Urothelium cell line (cell line): ENCODE results near the gene SSX2IP.
A peak's percentile ranks its signal among the peaks of the same experiment; 100 is the strongest.
"Not testable (repeated sequence)": the region's sequence is repeated elsewhere in the genome, so short reads cannot be mapped to it uniquely, and the experiment has no call there.

Source experiments
- DNase-seq: peaks from one replicate; pipeline ENCODE4 v3.0.0; 2011; ENCODE audit warnings: low spot score, mixed read lengths
- FAIRE-seq: peaks from 2 replicates; lab custom pipeline; 2011; peaks lifted over from hg19 to GRCh38; lab: Jason Lieb, UNC

The SSX2IP gene, protein sequence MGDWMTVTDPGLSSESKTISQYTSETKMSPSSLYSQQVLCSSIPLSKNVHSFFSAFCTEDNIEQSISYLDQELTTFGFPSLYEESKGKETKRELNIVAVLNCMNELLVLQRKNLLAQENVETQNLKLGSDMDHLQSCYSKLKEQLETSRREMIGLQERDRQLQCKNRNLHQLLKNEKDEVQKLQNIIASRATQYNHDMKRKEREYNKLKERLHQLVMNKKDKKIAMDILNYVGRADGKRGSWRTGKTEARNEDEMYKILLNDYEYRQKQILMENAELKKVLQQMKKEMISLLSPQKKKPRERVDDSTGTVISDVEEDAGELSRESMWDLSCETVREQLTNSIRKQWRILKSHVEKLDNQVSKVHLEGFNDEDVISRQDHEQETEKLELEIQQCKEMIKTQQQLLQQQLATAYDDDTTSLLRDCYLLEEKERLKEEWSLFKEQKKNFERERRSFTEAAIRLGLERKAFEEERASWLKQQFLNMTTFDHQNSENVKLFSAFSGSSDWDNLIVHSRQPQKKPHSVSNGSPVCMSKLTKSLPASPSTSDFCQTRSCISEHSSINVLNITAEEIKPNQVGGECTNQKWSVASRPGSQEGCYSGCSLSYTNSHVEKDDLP

DNA sequence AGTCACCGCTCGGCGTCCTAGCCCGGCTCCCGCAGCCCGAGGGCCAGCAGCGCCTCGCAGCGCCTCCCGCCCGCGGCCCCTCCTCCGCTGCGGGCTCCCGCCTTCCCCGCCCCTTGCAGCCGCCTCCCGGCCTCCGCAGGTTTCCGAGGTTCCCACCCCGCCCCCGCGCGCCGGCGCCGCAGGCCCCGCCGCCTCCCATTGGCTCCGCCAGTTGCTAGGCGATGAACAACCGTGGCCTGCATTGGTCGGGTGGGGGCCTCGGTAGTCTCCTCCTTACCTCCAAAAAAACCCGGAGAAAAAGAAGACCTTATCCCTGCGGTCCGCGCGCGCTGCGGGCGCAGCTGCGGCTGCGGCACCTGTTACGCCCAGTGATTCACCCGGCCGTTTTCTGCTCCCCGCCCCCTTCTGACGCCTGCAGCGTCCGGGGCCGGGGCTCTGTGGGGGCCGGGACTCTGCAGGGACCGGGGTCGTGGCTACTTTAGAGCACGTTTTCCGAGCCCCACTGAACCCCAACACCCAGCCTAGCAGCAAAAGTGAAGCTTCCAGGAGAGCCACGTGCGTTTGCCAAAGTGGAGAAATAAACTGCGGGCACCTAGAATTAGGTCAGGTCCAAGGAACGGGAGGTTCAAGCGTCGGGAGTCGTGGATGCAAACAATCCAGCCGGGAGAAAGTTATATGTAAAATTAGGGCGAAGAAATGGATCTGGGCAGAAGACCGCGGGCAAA is at the start of gene SSX2IP:
Gene SSX2IP (minus strand): TSS at position 65 of the 725 bp plus-strand sequence. CDS start 19,242 bp downstream, outside the sequence.
- FAIRE-seq (no peak), DNase-seq (peak; percentile 98)

DNA sequence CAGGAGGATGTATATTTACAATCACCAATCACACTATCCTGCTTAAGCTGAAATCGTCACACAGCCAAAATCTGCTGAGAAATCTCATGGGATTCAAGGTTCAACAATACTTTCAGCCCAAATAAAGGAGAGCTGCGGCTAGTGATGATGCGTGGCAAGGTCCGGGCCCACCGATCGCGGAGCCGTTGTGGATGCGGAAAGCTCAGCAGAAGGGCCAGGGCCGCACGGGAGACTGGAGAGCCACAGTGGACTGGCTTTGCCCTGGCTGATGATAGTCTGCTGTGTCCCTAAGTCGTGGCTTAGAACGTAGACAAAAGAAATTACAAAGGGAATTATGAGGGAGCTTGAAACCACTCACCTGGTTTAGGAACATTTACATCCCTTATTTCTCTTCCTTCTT is 48.0 kb upstream of the SSX2IP start:
- no peak for DNase-seq
- FAIRE-seq: no peak

DNA sequence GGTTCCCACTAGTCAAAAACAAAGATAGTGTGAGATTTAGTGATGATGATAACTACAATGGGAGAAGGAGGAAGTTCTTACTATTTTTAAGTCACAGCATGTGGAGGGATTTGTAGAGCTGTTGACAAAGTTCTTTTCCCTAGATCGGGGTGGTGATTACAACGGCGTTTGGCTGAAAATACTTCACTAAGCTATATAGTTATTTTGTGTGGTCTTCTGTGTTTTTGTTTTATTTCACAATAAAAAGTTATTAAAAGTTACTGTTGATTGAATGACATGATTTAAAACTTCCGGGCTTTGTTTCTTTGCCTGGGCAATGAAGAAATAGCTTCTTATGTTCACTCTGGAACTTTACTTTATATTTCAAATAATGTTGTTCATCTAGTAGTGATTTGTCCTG is 47.3 kb upstream of the SSX2IP start:
- DNase-seq: no peak
- no peak for FAIRE-seq

DNA sequence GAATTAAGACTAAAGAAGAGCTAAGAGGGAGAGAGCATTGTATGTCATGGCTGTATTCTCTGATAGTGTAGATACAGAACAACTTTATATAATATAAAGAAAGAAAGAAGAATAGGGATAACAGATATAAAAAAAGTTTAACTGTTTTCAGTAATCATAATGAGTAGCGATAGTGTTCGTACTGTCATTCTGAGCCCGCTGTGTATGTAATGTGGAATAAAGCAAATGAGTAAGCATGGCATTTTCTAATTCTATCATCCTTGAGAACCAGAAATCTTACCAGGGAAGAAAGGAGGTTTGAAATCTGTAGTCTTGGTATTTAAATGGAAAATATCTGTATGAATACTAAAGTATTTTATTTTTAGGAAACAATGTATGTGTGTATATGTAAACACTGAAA is 46.7 kb upstream of the SSX2IP start:
- no peak for FAIRE-seq
- no peak for DNase-seq

DNA sequence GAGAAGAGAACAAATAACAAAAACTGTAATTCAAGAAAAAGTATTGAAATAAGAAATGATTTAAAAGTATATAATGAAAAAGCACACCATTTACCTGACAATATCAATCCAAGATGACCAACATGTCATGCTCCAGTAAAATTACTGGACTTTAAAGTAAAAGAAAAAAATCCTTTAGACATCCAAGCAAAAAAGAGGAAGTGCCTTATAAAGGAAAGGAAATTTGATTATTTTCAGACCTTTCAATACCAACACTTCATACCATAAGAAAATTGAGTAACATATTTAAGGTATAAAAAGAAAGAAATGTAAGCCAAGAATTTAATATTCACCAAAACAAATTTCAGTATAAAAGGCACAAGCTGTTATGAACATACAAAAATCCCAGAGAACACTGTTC is 46.2 kb upstream of the SSX2IP start:
- DNase-seq (no peak), FAIRE-seq (no peak)

DNA sequence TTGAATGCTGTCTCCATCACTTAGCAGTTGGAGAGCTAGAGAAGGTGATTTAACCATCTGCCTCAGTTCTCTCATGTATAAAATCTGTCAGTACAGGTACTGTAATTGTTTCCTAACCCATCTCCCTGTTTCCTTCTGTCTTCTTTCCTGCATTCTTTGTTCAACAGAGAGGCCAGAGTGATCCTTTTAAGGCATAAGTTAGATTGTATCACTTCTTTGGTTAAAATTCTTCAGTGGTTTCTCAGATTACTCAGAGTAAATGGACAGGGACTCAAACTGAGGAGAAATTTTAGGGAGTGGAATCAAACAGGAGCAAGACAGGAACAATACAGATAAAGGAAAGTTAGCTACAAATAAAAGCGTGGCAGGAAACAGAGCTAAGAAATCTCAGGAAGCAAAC is 45.2 kb upstream of the SSX2IP start:
- DNase-seq: no peak
- no peak for FAIRE-seq

DNA sequence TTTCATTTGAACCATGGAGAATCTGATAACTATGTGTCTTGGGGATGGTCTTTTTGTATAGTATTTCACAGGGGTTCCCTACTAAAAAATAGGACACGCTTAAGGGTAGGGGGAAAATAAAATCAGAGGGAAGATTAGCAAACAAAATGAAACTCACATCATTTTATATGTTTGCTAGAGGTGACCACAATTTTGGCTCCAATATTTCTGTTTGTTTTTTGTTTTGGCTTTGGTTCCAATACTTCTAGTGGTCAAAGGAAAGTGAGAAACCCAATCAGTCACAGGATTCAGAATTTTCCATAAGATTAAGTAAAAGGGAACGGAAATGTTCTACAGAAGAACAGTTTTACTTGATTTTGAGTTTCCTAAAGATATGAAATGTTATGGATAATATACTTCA is 42.3 kb upstream of the SSX2IP start:
- no peak for FAIRE-seq
- DNase-seq: no peak

DNA sequence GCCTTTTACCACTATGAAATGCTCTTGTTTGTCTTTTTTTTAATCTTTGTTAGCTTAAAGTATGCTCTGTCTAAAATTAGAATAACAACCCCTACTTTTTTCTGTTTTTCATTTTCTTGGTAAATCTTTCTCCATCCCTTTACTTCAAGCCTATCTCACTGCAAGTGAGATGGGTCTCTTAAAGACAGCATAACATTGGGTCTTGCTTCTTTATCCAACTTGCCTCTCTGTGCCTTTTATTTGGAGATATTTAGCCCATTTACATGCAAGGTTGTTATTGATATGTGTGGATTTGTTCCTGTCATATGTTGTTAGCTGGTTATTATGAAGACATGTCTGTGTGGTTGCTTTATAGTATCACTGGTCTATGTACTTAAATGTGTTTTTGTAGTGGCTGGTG is 41.3 kb upstream of the SSX2IP start:
- no peak for FAIRE-seq
- no peak for DNase-seq

DNA sequence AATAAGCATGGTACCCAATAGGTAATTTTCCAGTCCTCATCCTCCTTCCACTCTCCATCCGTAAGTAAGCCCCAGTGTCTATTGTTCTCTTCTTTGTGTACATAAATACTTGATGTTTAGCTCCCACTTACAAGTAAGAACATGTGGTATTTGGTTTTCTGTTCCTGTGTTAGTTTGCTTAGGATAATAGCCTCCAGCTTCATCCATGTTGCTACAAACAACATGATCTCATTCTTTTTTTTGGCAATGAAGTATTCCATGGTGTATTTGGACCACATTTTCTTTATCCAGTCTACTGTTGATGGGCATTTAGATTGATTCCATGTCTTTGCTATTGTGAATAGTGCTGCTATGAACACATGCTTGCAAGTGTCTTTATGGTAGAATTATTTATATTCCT is 37.5 kb upstream of the SSX2IP start:
- not testable (repeated sequence) for FAIRE-seq, DNase-seq

DNA sequence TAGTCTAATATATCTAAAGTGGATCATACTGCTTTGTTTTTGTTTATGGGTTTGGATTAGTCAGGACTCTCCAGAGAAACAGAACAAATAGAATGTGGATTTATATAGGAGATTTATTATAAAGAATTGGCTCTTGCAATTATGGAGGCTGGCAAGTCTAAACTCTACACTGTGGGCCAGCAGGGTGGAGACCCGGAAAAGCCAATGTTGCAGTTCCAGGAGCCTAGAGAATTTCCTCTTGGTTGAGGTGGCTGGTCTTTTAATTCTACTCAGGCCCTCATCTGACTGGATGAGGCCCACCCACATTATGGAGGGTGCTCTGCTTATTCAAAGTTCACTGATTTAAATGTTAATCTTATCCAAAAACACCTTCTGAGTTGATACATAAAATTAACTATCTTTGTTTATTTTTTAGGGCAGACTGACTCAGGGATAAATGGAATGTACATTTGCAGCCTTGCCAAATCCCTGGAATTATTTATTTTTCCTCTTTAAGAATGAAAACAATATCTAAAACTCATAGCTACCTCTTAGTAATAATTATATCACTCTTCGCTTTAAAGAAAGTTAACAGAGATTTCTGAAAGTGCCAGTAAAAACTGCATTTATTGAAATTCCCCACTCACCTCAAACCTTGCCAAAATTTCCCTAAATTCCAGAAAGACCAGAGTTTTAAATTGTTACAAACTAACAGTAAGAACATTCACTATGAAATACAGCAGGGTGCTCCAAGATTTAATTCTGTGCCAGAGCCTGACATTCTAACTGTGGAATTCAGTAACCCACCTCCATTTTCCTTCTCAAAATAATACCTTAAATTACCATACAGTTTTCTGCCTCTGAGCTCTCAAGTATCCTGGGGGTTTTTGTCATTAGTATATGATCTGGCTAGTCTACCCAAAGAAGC is 36.6 kb upstream of the SSX2IP start:
- DNase-seq: no peak
- no peak for FAIRE-seq

DNA sequence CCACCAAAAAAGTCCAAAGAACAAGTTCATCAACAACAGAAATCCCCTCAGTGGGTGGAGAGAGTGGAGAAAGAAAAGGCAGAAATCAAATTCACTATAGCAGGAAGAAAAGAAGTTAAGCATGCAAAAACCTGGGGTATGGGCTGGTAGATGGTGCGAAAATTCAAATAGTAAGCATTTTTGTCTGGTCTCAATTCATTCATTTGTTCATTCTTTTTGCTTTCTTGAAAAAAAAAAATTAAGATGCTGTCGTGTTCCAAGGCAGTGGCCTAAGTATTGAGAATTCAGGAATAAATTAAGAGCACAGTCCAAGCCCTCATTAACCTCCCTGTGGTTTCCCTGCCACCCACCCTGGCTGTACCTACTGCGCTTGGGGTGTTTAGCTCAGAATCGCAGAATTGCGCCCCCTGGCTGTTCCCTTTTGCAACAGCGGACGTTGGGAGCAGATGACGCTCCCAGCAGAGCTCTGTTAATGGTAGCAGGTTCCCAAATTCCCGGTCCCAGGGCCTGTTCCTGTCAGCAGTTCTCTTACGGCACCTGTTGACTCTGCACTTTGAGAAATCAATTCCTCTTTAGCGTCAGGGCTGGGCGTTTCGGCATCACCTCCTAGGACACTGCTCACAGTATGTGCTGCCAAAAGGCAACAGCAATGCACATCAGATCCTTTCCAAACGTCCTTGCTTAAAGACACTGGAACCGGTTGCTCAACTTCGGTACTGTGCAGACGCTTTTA is 34.0 kb upstream of the SSX2IP start:
- peak; percentile 12 for DNase-seq
- no peak for FAIRE-seq

DNA sequence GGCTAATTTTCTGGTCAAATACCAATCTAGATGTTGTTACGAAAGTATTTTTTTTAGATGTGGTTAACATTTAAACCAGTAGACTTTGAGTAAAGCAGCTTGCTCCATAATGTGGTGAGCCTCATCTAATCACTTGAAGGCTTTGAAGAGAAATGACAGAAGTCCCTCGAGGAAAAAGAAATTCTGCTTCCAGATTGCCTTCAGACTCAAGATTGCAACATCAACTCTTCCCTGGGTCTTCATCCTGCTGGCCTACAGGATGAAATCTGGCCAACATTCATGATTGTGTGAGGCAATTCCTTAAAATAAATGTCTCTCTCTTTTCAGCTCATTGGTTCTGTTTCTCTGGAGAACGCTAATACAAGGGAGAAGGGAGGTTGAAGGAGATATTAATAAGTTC is 32.5 kb upstream of the SSX2IP start:
- FAIRE-seq: no peak

DNA sequence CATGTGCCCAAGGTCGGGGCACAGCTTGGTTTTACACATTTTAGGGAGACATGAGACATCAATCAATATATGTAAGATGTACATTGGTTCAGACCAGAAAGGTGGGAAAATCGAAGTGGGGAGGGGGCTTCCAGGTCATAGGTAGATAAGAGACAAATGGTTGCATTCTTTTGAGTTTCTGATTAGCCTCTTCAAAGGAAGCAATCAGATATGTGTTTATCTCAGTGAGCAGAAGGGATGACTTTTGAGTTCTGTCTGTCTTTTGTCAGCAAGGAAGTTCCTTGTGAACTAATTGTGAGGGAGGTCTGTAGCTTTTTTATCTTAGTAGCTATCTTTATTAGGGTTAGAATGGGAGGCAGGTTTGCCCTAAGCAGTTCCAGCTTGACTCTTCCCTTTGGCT is 31.6 kb upstream of the SSX2IP start:
- not testable (repeated sequence) for FAIRE-seq, DNase-seq

More for the DNA sequence above, 32.5 kb upstream of the SSX2IP start:
- no peak for DNase-seq

DNA sequence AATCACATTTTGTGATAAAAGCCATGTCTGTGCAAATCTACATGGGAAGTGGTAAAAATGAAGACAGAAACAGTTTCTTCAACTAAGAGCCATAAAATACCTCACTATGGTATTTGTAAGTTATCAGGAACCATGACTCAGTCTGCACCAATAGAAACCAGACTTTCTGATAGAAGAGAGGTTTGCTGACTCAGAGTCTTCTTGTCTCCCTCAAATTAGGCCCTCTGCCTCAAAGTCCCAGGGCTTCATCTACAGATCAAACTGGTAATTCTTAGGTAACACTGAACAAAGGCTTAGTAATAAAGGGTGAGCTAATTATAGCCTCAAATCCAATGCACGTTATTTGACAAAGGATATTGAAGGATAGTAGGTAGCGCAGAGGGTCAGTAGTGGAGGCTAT is 30.9 kb upstream of the SSX2IP start:
- FAIRE-seq (no peak), DNase-seq (no peak)

DNA sequence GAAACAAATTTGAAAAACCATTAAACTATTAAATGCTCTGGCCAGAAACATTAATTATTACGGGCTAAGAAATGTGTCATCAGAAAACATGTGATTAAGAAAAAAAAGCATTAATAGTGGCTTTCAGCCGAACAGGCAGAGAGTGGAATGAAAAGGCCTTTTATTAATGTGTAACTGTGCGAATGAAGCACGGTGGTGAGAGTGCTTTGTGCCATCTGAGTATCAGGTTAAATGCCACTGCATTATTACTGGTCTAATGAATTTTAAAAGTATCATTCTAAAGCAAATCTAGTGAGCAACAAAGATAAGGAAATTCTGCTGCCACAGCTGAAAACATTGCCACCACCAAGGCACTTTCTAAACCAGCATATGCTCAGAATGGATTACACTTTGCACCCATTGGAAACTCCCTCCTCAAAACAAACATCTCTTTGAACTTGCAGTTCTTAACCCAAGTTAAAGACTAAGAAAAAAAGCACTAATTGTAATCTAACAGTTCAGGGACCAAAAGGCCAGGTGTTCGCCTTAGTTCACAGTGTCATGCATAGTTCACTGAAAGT is 30.0 kb upstream of the SSX2IP start:
- DNase-seq: no peak
- FAIRE-seq: no peak

DNA sequence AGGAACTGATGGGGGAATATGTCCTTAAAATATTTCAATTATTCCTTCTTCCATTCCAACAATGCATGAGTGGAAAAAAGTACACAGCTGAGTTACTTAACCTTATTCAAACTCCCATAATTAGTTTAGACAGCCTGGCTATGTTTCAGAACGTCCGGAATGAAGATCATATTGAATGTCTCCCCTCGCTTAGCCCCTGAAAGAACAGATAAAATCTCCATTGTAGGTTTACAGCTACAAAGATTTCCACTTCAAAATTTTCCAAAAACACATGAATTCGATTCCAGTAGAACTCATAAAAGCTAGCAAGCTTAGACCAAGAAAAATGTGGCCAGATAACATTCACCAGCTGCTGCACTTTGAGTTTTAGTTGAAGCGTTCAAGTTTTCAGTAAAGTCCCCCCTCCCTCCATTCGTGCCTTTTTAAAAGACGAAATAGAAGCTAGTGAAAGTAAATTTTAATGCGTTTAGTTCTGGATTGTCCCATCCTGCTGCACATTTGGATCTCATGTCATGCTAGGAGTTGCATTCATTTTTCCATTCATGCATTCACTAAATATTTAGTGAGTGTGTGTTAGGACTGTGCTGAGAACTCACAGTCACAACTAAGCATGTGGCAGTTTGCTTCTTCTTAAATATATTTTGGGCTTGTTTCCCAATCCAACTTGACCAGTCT is 29.4 kb upstream of the SSX2IP start:
- FAIRE-seq (no peak), DNase-seq (no peak)

DNA sequence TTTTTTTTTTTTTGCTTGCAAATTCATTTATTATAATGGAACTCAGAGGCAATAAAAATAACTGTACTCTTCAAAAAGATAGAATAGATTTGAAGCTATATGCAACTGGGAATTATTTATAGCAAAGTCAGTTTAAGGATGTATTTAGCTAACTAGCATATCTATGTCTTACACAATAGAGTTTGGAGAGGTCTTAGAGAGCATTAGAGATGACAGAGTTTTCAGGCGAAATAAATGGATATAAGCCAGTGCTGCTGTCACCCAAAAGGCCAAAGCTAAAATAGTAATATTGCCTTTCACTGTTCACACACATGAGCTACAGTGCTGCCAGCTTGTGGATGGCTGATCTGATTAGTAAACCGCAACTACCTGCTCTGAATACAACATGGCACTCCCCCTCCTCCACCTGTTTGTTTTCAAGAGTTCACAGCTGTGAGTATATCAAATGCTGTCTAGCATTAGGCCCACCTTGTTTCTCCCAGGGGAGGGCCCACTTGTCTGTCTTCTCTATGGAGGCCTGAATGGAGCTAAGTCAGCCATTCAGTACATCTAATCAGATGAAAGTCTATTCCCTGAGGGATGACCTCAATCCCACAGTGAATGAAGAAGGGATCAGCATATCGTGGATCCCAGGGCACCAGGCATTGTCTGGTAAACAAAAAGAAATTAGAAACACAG is 25.2 kb upstream of the SSX2IP start:
- DNase-seq (no peak), FAIRE-seq (no peak)

DNA sequence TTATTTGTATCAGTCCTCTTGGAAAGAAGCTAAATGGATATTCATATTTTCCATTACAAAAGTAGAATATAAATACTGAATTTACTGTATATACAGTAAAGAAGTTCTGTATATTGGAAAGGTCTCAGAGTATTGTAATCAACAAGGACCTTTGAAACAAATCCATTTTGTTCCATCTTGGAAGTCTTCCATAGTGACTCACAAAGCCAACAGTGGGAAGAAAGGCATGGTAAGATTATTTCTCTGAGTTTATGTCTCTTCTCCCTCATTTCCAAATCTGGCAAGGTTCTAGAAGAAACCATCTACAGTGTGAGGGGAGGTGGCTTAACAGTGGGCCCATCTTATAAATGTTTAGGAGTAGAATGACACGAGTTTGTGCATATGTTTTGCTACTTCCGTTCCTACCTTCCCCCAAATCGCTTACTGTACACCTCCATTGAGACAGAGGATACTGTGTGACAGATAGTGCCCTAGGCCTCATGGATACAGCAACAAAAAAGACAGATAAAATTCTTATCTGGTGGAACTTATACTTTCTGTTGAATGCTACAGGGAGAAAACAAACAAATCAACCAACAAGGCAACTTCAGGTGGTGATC is 22.1 kb upstream of the SSX2IP start:
- DNase-seq (no peak), FAIRE-seq (no peak)
